CD4-positive, alpha-beta T cell treated with Interferon alpha-2 for 1 hour (primary cell): ENCODE measurements around the gene CASKIN2.
A peak's percentile ranks its signal among the peaks of the same experiment; 100 is the strongest.
"Not testable (repeated sequence)": the region's sequence is repeated elsewhere in the genome, so short reads cannot be mapped to it uniquely, and the experiment has no call there.

Source experiments
- DNase-seq, 2 donors: peaks; one replicate each; pipeline ENCODE4 v3.0.0-alpha.2; 2020 to 2022

The CASKIN2 gene

DNA sequence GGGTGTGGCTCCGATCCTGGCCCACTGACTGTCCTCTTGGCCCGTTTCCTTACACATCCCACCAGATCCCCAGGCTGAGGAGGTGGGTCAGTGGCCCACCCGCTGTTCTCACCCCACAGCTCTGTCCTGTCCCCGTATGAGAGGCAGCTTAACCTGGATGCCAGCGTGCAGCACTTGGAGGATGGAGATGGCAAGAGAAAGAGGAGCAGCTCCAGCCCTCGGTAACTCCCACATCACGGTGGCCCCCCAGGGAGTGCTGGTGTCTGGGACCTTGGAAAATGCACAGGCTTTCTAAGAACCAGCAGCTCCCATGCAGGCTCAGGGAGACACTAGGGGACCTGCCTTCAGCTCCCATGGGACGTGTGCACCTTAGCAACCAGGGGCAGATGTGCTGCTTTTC, 6.0 kb upstream of the CASKIN2 start:
- DNase-seq: no peak

DNA sequence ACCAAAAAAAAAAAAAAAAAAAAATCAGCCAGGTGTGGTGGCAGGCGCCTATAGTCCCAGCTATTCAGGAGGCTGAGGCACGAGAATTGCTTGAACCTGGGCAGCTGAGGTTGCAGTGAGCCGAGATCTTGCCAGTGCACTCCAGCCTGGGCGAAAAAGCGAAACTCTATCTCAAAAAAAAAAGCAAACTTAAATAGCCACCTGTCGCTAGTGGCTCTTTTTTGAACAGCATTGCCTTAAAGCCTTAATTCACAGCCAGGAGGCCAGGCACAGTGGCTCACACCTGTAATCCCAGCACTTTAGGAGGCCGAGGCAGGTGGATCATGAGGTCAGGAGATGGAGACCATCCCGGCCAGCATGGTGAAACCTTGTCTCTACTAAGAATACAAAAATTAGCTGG, 5.1 kb upstream of the CASKIN2 start:
- not testable (repeated sequence) for DNase-seq

GRCh38 chr17:75518983-75519537, 3.7 kb upstream of the CASKIN2 start:
- no peak for DNase-seq

DNA sequence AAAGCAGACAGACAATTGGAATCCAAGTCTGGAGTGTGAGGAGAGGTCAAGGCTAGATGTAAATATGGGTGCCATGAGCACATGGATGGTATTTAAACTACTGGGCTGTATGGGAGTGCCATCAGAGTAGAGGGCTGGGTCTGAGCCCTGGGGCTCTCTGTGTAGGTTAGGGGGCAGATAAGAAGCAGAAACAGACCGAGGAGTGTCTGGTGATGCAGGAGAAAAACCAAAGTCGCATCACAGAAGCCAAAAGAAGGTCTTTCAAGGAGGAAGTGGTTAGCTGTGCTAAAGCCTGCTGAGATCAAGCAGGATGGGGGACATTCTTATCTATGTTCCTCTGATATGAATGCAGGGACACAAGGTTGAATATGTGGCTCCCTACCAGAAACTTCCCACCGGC, 2.9 kb upstream of the CASKIN2 start:
- DNase-seq: peak; percentile 46 to 71

GRCh38 chr17:75517297-75517865, 2.0 kb upstream of the CASKIN2 start:
- DNase-seq: peak; percentile 8 to 45

GRCh38 chr17:75516619-75517296, 1.4 kb upstream of the CASKIN2 start:
- DNase-seq: peak; percentile 6 to 24

DNA sequence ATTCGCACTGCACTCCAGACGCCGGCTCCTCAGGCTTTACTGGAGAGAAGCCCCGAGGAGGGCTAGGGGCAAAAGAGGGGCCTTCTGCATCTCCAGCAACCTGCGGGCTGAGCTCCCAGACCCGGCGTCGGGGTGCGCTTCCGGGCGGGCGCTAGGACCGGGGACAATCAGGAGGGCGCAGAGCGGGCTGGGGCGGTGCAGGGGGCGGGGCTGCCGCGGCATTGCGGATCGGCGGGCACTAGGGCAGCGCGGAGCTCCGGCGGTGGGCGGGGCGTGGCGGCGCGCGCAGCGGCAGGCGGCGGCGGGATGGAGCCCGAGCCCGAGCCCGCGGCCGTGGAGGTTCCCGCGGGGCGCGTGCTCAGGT, 900 bp upstream of the CASKIN2 start, which contains the start of gene TSEN54:
TSEN54 (plus strand) TSS at position 274 of the 364 bp plus-strand sequence; CDS start at position 307, 33 bp downstream.
- peak; percentile 93 to 95 for DNase-seq

- no peak for DNase-seq
These were observed 330 bp downstream of the CASKIN2 start for GRCh38 chr17:75514919-75515495.

- DNase-seq: no peak
These were observed 928 bp downstream of the CASKIN2 start for GRCh38 chr17:75514299-75514918.

DNA sequence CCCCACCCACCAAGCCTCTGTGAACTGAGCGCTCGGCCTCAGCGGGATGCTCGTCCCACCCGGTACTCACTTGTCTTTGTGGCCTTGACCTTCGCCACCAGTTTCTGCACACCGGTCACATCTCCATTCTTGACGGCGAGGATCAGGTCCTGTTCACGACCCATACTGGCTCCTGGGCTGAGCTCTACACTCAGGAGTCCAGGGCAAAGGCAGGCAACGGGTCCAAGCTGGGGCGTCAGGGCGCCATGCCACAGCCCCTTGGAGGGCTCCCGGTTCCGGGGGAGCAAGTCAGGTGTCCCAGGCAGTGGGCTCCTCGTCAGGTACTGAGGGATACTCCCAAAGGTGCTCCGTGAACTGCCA, 1.7 kb downstream of the CASKIN2 start:
- no peak for DNase-seq

DNA sequence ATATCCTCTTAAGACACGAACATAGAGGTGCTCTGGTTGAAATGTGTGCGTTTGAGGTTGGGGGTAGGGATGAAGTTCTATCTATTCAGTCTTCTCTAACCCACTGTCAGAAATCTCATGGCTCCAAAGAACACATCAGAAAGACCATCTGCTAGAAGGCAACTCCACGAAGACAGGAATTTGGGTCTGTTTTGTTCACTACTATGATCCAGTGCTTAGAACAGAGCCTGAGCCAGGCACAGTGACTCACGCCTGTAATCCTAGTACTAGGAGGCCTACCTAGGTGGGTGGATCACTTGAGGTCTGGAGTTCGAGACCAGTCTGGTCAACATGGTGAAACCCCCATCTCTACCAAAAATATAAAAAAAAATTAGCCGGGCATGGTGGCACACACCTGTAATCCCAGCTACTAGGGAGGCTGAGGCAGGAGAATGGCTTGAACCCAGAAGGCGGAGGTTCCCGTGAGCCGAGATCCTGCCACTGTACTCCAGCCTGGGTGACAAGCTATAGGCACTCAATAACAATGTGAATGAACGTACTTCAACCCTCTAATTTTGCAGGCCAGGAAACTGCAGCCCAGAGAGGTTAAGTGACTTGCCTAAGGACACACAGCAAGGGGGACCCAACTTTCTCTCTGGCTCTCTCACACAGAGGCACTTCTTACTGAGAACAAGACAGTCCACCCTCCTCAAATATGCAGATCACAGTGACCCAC, 2.3 kb downstream of the CASKIN2 start:
- DNase-seq: no peak

GRCh38 chr17:75511610-75512575, 3.4 kb downstream of the CASKIN2 start:
- no peak for DNase-seq

DNA sequence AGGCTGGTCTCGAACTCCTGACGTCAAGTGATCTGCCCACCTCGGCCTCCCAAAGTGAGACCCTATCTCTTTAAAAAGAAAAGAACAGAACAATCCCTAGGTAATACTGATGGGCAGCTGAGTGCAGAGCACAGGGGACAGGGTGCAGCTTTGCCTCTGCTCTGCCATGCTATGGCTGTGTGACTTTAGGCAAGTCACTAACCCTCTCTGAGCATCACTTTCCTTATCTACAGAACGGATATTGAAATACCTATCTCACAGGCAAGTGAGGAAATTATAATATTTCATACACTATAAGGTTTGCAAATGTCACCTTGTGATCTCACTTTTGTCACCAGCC, 4.1 kb downstream of the CASKIN2 start:
- no peak for DNase-seq

- DNase-seq: no peak
These were observed 5.6 kb downstream of the CASKIN2 start for GRCh38 chr17:75509528-75510258.

GRCh38 chr17:75508931-75509361, 6.4 kb downstream of the CASKIN2 start:
- DNase-seq: no peak

GRCh38 chr17:75507733-75508719, 7.3 kb downstream of the CASKIN2 start:
- DNase-seq: no peak

- no peak for DNase-seq
These were observed 8.4 kb downstream of the CASKIN2 start for GRCh38 chr17:75506888-75507287.

- no peak for DNase-seq
These were observed 9.2 kb downstream of the CASKIN2 start for GRCh38 chr17:75506134-75506533.

DNA sequence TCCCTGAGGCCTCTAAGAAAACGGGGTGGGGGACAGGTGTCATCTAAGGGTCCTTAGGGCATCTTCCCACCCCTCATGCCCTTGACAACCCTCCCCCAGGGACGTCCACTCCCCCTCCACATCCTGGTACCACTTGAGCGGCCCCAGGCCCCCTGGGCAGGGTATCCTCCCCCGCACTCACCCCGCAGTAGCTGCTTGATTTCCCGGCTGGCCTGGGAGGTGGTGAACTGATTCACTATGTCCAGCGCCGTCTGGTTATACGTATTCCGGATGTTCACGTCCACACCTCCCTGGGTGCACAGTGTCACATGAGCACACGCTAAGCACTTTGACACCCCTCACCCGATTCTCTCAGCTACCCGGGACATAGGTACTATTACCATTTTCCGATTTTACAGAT, 9.7 kb downstream of the CASKIN2 start:
- DNase-seq: no peak

- no peak for DNase-seq
These were observed 10.3 kb downstream of the CASKIN2 start for GRCh38 chr17:75505152-75505409.
